Upper lobe of left lung (tissue), 4 donors: Measurements from ENCODE around the gene WNT5A.

ENCODE experiments used
- CTCF ChIP-seq, 6 experiments: fragments of 450-650 bp in 4 of 6; fragments of 200-600 bp in 2 of 6; sonication (generic) in 2 of 6; IDR thresholded peaks; one replicate each; pipeline ENCODE4 v1.5.1; 2016 to 2019; ENCODE audit warnings: antibody characterized with exemption in 6 of 6
- POLR2A ChIP-seq, 4 donors: fragments of 450-650 bp; IDR thresholded peaks; one replicate each; pipeline ENCODE4 v1.5.1; 2016 to 2017; ENCODE audit warnings: antibody characterized with exemption in 4 of 4, mild to moderate bottlenecking in 2 of 4

- TF ChIP-seq CTCF (IDR thresholded peaks at IDR 0.05): no peak
- no peak for TF ChIP-seq POLR2A (IDR thresholded peaks at IDR 0.05)
These were observed 50.5 kb downstream of the WNT5A start for GRCh38 chr3:55436644-55437043.
